Embryonic facial prominence (tissue), 1 donor: ENCODE results near the gene TAF10.

Source experiments
- DNase-seq: peaks from one replicate; pipeline ENCODE4 v3.0.0-alpha.2; 2016; ENCODE audit errors: extremely low spot score

Gene TAF10

DNA sequence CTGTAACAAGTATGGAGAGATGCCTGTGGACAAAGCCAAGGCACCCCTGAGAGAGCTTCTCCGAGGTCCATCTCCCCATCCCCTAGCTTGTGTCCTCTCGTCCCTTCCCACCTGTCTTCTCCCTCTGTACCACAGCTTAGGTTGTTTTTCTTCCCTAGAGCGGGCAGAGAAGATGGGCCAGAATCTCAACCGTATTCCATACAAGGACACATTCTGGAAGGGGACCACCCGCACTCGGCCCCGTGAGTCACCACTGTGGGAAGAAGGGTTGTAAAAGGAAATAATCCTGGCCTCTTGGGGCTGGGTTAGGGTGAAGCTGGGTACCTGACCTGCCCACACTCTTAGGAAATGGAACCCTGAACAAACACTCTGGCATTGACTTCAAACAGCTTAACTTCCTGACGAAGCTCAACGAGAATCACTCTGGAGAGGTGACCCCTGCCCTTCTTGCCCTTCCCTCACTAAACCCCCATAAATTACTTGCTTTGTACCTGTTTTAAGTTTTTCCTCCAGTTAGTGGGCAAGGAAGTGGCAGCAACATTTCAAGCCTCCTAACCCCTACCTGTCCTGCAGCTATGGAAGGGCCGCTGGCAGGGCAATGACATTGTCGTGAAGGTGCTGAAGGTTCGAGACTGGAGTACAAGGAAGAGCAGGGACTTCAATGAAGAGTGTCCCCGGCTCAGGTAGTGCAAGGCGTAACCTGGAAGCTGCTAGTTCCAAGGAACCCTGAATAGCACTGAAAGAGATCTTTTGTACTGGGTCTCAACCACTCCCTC is 3.1 kb downstream of the TAF10 start:
- DNase-seq: no peak

DNA sequence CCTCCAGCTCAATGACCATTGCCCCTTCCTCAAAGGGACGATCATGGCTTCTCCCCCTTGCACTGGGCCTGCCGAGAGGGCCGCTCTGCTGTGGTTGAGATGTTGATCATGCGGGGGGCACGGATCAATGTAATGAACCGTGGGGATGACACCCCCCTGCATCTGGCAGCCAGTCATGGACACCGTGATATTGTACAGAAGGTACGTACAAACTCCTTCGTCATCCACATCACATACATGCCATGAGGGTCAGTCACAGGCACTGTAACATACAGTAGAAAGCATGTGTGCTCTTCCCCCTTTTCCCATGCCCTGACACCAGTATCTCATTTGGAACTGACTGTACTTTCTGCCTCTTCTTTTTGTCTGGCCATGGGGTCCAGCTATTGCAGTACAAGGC is 4.0 kb downstream of the TAF10 start:
- no peak for DNase-seq

DNA sequence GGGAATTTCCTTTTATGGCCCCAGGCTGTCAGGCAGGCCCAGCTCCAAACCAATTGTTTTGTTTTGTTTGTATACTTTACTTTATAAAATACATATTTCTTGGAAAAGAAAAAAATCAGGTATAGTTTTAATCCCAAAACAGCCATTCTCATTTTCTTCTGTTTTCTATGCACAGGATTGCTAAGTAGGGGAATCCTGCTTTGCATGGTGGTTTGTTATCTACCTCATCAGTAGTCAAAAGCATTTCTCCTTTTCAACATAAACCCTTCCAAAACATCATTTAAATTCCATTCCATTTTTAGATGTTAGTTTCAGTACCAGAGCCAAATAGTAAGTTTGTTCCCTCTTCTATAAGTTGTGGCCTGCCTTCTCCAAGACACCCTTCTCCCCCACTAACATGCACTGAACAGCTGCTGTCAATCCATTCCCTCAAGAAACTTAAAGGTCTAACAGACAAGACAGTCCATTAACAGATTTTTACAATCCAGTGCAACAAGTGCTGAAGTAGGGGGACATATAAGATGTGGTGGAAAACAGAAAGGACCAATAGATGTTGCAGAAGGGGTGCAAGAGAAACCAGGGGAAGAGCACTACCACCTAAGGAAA is 4.7 kb downstream of the TAF10 start:
- no peak for DNase-seq

DNA sequence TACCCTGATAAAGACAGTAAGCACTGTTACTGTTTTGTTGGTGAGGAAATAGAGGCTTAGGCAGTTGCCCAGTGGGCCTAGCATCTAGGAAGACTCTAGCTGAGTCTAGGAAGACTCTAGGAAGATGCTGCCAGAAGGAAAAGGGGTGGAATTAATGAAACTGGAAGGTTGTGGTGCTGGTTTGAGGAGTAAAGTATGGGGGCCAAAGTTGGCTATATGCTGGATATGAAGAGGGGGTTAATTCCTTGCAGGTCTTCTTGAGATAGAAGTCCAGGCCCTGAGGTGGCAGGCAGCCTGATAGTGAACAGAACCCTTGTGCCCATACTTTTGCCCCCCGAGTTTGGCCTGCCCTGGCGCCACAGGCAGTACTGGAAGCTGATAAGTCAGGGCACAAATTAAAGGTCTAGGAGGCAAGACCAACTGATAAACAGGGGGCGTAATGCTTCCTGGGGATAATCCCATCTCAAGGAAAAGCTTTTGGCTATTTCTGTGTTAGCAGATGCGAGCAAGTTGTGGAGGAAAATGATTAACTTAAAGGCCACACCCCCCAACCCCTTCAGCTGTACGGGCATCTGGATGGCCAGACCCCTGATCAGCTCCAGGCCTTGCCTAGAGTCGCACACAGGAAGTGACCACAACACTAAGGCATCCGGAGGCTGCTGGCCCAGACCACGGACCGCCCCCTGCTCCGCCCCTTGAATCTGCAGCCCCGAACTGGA is 5.4 kb downstream of the TAF10 start:
- DNase-seq: peak; percentile 71

DNA sequence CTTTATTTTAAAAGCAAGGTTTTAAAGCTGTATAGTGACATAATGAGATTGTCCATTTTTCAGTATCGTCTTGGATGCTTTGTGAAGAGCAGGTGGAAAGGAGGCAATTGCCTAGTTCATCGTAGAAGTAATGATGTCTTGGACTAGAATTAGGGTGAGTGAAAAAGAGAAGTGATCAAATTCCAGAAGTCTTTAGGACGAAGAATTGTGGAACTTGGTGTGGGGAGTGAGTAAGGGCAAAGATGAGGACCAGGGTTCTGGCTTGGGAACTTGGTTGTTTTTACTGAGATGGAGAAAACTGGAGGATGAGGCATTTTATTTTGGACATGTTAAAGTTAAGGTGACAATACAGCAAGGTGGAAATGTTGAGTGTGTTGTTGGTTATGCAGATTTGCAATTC is 7.2 kb downstream of the TAF10 start:
- DNase-seq: no peak

DNA sequence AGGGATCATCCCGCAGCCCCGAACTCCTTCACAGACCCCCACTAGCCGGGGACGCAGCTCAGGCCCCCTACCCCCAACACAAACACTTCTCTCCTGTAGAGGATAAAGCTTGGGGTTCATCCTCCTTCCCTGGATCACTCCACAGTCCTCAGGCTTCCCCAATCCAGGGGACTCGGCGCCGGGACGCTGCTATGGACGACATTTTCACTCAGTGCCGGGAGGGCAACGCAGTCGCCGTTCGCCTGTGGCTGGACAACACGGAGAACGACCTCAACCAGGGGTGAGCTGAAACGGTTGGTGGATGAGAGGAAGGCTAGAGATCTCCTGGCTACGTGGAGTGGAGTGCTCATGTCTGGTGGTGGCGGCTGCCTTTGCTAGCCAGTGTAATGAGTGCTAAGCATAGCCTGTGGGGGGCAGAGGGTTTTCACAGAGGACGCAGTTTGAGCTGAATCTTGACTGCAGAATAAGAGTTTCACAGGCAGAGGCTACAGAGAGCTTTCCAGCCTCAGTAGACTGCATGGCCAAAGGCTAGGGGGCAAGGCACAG is 7.9 kb downstream of the TAF10 start:
- DNase-seq: no peak

DNA sequence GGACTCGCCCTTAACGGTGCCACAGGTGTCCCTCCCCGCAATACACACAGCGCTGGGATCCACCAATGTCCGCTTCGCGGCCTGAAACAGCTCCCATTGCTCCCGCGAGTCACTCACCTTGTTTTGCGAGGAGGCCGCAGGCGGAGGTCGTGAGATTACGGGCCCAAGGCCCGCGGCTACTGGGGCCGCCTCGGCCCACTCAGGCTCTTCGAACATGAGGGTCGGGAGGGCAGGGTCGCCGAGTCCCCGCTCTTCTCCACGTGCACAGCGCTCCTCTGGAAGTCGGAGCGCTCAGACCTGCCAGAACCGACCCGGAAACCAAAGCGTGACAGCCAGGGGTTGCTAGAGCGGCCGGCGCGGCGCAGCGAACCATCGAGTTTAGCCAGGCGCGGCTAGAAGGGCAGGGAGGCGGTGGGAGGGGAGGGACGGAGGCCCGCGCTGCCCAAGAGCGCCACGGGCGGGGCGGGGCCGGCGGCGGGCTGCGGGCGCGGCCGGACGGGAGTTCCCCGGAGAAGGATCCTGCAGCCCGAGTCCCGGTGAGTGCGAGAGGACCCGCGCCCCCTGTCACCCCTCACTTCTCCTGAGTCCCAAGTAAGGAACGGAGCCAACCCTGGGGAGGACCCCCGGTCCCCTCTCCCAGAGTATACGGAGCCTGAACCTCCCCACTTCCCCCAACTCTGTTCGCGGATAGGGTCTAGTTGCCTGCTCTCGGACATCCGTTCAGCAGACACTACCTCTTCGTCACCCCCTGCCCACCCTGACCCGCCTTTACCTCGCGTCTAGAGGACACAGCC is 8.5 kb downstream of the TAF10 start, which contains the start of the genes ILK and RRP8:
Gene ILK (plus strand): TSS at position 488 of the 794 bp plus-strand sequence. CDS start 498 bp downstream, outside the sequence.
Gene RRP8 (minus strand): TSS at position 330 of the 794 bp plus-strand sequence. CDS start 114 bp downstream, at position 216.
- peak; percentile 70 for DNase-seq

DNA sequence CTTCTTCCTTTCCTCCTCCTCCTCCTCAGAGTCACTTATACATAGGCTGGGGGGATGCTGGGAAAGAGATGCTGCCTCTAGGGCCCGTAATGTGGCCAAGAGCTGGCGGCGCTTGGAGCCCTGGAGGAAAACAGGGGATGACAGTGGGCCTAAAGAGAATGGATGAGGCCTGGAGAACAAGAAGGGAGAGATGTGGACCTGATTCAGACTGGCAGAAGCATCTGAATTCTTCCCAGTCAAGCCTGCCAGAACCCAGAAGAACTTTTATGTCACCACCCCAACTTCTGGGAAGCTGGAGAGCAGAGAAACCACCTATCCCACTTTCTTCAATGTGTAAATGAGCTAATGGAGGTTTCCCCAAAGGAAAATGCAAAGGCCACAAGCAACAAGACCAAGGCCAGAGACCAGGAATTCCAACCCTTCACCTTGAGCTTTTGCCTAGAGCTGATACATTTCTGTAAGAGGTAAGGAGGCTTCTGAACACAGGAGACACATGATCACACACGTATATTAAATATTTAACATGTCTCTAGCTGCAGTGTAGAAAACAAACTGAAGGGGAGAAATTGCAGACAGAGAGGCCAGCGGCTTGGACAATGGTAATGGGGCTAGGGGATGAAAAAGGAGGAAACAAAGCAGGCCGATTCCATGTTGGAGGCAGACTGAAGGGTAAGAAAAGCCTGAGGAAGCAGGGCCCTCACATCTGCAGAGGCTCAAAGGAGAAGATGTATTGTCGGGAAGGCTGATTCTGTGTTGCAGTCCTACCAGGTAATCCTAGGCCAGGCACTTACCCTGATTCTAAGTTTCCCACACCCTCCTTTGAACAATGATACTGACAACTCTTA is 9.7 kb downstream of the TAF10 start:
- DNase-seq: no peak

DNA sequence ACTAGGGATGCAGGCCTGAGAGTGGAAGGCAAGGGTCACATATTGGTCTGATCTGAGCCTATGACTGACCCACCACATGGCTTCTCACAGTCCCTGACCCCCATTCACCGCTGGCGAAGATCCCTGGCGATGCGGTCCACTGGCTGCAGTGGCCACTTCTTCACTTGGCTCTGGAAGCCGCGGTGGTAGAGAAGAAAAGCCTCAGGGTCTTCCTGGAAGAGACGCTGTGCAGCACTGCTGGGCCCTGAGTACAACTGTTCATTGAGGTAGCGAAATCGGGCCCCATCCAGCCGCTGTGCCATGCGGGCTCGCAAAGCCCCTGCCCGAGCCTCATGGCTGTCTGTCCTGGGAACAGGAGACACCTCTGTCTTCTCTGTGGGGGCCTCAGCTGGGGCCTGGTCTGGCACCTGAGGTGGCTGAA is 11.0 kb downstream of the TAF10 start:
- no peak for DNase-seq

DNA sequence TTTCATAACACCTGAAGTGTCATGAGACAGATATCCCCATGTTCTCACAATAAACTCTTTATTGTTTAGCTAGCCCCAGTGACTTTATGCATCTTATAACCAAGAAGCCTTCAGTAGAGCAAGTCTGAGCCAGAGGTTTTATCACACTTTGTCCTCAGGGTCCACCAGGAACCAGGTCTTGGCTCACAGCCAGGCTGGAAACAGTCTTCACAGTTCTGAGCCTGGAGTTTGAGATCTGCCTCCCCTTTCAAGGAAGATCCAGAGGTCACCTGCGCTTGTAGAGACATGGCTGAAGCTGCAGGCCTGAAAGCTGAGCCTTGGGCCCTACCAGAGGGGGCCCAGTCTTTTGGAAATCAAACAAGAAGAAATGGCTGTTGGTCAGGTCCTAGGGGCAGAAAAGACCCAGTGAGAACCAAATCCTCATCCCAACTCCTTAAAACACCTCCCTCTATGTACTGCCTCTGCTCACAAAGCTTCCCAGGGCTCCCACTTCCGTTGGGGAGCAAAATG is 12.1 kb downstream of the TAF10 start:
- no peak for DNase-seq

DNA sequence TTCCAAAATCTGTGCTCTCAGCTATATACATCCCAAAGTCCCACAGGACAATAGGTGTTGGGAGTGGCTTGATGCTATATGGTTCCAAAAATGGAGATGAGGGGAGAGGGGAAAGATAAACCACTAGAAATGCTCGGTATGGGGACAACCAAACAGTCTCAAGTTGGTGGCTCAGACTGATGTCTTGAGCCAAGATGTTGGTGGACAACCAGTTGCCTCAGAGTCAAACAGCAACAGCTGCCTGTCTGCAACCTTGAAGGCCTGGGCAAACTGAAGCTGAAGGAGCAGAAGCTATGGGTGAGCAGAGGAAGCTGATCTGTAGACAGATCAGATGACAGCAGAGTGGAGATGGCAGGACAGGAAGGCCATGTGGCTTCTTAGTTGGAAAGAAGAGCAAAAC is 12.6 kb downstream of the TAF10 start:
- no peak for DNase-seq

DNA sequence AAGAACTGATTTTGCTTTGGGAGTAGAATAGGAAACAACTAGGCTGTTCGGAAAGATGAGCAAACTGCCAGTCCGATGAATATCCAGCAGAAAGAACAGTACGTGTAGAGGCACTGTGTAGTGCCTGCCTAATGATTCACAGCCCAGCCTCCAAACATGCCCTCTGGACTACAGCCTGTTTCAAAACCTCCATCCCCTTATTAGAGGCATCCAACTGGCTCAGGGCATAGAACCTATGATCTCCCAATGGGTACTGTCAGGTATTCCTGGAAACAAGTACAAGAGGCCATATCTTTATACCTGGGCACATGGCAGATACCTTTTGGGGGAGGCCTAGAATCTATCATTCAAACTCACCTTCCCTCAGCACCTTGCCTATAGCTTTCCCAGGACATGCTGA is 13.5 kb downstream of the TAF10 start:
- no peak for DNase-seq

DNA sequence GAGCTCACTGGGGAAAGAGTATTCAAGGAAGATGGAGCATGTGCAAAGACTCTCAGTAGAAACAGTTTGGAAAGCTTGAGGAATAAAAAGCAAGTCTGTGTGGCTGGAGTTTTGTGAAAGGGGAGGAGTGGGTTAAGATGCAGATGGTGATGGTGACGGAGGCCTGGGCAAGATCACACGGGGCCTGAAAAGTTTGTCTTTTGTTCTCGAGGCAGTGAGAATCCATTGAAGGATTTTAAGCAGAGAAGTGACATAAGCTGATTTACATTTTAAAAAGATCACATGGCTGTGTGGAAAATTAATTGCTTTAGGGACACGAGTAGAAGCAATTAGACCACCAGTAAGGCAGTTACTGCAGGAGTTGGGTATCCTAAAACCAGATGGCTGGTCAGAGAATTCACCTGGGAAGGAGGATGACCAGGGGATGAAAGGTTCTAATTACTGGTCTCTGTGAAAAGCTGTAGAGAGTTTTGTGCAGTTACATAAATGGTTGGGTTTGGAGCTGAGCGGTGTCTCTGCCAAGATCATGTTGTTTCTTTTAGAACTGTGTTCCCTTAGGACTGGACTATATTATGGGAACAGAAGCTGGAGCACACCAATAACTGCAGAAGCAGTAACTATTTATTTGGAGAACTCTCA is 15.7 kb downstream of the TAF10 start:
- DNase-seq: no peak

DNA sequence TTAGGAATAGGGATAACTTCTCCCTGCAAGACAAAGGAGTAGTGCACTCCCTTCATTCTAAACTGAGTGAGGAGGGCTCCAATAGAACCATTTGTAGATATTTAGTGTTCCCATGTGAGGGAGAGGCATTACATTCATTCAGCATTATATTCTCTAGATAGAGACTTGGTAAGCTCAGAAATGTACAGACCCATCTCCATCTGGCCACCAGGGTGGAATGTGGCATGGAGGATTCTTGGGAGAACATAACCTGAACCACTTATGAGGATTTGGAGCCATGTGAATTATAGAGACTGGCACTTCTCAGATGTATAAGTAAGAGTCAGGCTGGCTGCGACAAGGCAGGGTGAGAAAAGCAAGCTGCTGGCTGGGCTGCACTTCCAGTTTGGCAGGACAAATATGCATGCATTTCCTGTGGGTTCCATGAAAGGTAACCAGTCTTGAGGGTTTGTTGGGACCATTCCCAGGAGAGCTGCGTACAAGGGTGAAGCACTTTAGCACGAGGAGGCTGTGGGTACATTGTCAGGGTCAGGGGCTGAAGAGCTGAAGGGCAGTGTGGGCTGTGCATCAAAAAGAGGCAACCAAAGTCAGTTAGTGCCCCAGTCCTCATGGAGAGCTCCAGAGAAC is 17.8 kb downstream of the TAF10 start:
- no peak for DNase-seq

DNA sequence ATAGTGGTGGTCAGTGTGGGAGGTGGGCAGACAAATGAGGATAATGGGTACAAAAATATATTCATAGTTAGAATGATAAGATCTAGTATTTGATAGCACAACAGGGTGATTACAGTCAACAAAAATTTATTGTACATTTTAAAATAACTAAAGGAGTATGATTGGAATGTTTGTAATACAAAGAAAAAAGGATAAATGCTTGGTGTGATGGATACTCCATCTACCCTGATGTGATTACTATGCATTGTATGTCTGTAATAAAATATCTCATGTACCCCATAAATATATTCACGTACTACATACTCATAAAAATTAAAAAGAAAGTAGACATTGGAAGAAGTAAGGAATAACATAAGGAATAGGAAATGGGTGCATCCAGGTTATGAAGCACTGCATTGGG is 24.0 kb downstream of the TAF10 start:
- DNase-seq: no peak

DNA sequence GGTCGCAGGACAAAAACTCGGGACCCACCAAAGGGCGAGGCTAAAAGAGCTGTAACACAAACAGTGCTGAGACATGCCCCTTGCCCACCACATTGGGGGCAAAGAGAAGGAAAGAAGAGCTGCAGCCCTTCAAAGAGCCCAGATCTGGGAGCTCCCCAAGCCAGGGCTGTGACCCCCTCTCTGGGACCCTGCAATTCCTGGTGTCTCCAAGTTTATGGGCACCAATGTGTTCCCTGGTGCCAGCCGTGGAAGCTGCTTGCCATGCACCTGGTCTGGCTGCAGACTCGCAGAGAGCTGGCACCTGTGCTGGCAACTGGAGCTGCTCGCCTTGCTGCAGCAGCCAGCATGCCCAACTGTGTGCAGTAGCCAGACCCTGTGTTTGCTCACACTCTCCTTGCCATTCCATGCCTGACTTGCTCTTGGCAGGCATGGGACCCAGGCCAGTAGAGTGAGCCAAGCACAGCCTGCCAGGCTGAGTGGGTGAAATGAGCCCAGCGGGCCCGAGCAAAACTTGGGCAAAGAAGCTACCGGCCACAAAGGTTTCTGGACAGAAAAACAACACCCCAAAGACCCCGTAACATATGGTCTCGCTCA is 24.6 kb downstream of the TAF10 start:
- no peak for DNase-seq

DNA sequence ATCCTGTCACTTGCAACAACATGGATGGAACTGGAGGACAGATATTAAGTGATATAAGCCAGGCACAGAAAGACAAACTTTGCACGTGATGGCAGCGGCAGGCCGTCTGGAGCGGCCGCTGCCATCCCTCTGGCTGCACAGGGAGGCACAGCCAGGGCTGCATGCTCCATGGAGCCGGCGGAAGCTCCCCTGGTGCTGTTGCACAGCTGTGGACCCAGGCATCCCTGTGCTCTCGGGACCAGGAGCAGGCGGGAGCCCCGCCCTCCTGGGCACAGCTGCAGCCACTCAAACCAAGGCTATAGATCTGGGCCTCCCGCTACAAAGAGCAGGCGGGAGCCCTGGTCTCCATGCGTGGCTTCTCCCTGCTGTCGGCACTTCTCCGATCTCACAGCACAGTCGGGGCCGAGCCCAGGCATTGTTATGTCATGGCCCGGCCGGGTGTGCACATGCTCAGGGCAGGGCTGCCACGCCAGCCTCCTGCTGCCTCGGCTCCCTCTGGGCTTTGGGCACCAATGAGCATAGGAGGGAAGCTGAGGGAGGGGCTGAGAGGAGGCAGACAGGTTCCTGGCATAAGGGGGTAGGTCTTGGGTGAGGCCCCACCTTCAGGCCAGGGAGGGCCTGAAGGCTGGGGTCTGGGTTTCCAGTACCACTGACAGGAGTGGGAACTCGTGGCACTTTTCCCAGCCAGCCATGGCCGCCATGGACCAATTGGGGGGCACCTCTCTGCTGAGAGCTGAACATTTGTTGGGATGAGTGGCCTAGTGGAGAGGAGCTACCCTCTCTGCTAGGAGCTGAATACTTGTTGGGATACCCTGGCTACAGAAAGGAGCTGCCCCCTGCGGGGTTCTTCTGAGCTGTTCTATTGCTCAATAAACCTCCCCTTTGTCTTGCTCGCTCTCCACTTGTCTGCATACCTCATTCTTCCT is 25.3 kb downstream of the TAF10 start:
- DNase-seq: no peak

DNA sequence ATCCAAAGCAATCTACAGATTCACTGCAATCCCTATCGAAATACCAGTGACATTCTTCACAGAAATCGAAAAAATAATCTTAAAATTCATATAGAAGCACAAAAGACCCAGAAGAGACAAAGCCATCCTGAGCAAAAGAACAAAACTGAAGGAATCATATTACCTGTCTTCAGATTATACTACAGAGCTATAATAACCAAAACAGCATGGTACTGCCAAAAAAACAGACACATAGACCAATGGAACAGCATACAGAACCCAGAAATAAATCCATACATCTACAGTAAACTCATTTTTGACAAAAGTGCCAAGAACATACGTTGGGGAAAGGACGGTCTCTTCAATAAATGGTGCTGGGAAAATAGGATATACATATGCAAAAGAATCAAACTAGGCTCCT is 27.5 kb downstream of the TAF10 start:
- no peak for DNase-seq
